ENCODE data around the gene F2RL1. TPM values are rescaled to one million over a fixed set of nuclear protein-coding genes. Genes with fewer than 3 reads are reported as not detected.
"Not testable (repeated sequence)": the region's sequence is repeated elsewhere in the genome, so short reads cannot be mapped to it uniquely, and the experiment has no call there.

F2RL1 gene
- total and polyA plus RNA-seq, 8 donors, result 6.7 to 19.3 (median 14.9) TPM

- TF ChIP-seq, protein P1, sequence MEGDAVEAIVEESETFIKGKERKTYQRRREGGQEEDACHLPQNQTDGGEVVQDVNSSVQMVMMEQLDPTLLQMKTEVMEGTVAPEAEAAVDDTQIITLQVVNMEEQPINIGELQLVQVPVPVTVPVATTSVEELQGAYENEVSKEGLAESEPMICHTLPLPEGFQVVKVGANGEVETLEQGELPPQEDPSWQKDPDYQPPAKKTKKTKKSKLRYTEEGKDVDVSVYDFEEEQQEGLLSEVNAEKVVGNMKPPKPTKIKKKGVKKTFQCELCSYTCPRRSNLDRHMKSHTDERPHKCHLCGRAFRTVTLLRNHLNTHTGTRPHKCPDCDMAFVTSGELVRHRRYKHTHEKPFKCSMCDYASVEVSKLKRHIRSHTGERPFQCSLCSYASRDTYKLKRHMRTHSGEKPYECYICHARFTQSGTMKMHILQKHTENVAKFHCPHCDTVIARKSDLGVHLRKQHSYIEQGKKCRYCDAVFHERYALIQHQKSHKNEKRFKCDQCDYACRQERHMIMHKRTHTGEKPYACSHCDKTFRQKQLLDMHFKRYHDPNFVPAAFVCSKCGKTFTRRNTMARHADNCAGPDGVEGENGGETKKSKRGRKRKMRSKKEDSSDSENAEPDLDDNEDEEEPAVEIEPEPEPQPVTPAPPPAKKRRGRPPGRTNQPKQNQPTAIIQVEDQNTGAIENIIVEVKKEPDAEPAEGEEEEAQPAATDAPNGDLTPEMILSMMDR (IDR thresholded peaks at IDR 0.05), result no peak
- H3K9me3 ChIP-seq, result no peaks in the 10 kb centered on the region
- H3K27me3 ChIP-seq, result no peaks in the 10 kb centered on the region
- ATAC-seq (no peak), FAIRE-seq (no peak), DNase-seq (no peak)
- intact Hi-C loops (cut with DNase I), result no loop called here
- no peak overlapping the region for H3K27ac ChIP-seq
- H3K36me3 ChIP-seq, result no peaks in the 10 kb centered on the region
- no peaks in the 10 kb centered on the region for H3K4me1 ChIP-seq
- H3K4me3 ChIP-seq, result no peak overlapping the region
- 93 to 94% methylated on average over 6 of the region's 6 CpGs for WGBS, 2 donors
Measured at GRCh38 chr5:76810236-76810635, 8.6 kb upstream of the F2RL1 start.

DNA sequence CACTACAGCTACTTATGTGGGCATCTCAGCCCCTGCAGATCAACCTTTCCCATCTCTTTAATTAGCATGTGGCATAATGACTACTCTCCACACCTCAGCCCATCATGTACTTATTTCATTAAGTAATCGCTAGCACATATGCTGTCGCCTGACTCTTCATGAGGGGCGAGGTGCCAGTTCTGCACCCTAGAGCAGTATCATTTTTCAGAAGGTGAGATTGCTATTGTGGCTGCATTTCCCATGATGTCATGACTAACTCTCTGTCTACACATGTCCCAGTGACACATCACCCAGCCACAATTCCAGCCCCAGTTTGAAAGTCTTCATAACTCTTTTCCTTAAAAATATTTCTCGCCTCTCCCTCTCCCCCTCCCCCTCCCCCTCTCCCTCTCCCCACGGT, 7.6 kb upstream of the F2RL1 start:
- TF ChIP-seq, protein P1 (IDR thresholded peaks at IDR 0.05), result no peak
- intact Hi-C loops (cut with DNase I), result no loop called here
- Histone ChIP-seq H3K9me3 (no peaks in the 10 kb centered on the region), H3K36me3 (no peaks in the 10 kb centered on the region), H3K4me3 (no peak overlapping the region), H3K4me1 (no peaks in the 10 kb centered on the region), H3K27ac (no peak overlapping the region), H3K27me3 (no peaks in the 10 kb centered on the region)
- FAIRE-seq, result no peak
- 89 to 95% methylated on average over 5 of the region's 5 CpGs for WGBS, 2 donors
- DNase-seq, result no peak
- ATAC-seq, result no peak

DNA sequence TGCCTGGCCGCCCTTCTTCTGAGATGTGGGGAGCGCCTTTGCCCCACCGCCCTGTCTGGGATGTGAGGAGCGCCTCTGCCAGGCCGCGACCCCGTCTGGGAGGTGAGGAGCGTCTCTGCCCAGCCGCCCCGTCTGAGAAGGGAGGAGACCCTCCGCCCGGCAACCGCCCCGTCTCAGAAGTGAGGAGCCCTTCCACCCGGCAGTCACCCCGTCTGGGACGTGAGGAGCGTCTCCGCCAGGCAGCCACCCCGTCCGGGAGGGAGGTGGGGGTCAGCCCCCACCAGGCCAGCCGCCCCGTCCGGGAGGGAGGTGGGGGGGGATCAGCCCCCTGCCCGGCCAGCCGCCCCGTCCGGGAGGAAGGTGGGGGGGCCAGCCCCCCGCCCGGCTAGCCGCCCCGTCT, 6.6 kb upstream of the F2RL1 start:
- DNase-seq; intact Hi-C loops (cut with DNase I); FAIRE-seq: not testable (repeated sequence)

GRCh38 chr5:76813982-76814562, 4.8 kb upstream of the F2RL1 start:
- FAIRE-seq (no peak), ATAC-seq (no peak), DNase-seq (no peak)
- Histone ChIP-seq H3K36me3 (no peaks in the 10 kb centered on the region), H3K27me3 (no peaks in the 10 kb centered on the region), H3K27ac (no peak overlapping the region), H3K9me3 (no peaks in the 10 kb centered on the region), H3K4me1 (no peaks in the 10 kb centered on the region), H3K4me3 (no peak overlapping the region)
- TF ChIP-seq, protein P1 (IDR thresholded peaks at IDR 0.05), result no peak
- 89 to 92% methylated on average over 4 of the region's 4 CpGs for WGBS, 2 donors
- intact Hi-C loops (cut with DNase I), result no loop called here

More for the DNA sequence above, 6.6 kb upstream of the F2RL1 start:
- not testable (repeated sequence) for H3K27ac ChIP-seq, ATAC-seq, H3K9me3 ChIP-seq, H3K27me3 ChIP-seq, H3K4me3 ChIP-seq, H3K36me3 ChIP-seq, H3K4me1 ChIP-seq
- WGBS, 2 donors, result 95 to 96% methylated on average over 19 to 32 of the region's 32 CpGs

- Histone ChIP-seq H3K27ac (no peak overlapping the region), H3K4me1 (no peaks in the 10 kb centered on the region), H3K27me3 (no peaks in the 10 kb centered on the region), H3K9me3 (no peaks in the 10 kb centered on the region), H3K4me3 (no peak overlapping the region), H3K36me3 (no peaks in the 10 kb centered on the region)
- DNase-seq, result no peak
- TF ChIP-seq, protein P1 (IDR thresholded peaks at IDR 0.05), result no peak
- intact Hi-C loops (cut with DNase I), result no loop called here
- no peak for ATAC-seq
- FAIRE-seq, result no peak
- 79 to 82% methylated on average over 3 of the region's 3 CpGs for WGBS, 2 donors
Measured at GRCh38 chr5:76816110-76816831, 2.6 kb upstream of the F2RL1 start.
